Subcutaneous adipose tissue (tissue), 4 donors: Measurements from ENCODE around the gene NLGN2. TPM values are rescaled to one million over a fixed set of nuclear protein-coding genes. Genes with fewer than 3 reads are reported as not detected.

Experiments used
- total RNA-seq, 4 donors: library from RNA; depleted of rRNA; stranded (reverse); fragments of >200 nt; gene quantifications; one replicate each; pipeline ENCODE4 v1.1.0, GENCODE V29; 2016
- TF ChIP-seq, protein P1 (sequence below): fragments of 450-650 bp; IDR thresholded peaks from one replicate; pipeline ENCODE4 v1.5.1; 2016; ENCODE audit warnings: low read depth, mild to moderate bottlenecking, control low read depth, antibody characterized with exemption, moderate library complexity

NLGN2 gene
- total RNA-seq, 4 donors from 2014 or later = 3.1 to 6.8 (median 4.2) TPM

DNA sequence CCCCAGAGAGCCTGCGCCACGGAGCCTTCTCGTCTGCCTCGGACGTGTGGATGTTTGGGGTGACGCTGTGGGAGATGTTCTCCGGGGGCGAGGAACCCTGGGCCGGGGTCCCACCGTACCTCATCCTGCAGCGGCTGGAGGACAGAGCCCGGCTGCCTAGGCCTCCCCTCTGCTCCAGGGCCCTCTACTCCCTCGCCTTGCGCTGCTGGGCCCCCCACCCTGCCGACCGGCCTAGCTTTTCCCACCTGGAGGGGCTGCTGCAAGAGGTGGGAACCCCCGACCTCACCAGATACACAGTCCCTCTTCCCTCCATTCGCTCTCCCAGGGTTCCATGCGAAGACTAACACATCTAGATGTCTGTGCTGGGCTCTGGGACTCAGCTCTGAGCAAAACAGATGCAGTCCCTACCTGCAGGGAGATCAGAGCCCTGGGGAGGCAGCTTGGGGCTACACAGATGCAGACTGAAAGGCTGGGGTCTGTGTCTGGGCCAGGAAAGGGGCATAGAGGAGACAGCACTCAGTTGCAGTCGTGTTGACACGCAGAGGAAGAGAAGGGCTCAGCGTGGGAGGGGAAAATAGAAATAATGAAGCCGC is 23.1 kb upstream of the NLGN2 start:
- TF ChIP-seq, protein P1, sequence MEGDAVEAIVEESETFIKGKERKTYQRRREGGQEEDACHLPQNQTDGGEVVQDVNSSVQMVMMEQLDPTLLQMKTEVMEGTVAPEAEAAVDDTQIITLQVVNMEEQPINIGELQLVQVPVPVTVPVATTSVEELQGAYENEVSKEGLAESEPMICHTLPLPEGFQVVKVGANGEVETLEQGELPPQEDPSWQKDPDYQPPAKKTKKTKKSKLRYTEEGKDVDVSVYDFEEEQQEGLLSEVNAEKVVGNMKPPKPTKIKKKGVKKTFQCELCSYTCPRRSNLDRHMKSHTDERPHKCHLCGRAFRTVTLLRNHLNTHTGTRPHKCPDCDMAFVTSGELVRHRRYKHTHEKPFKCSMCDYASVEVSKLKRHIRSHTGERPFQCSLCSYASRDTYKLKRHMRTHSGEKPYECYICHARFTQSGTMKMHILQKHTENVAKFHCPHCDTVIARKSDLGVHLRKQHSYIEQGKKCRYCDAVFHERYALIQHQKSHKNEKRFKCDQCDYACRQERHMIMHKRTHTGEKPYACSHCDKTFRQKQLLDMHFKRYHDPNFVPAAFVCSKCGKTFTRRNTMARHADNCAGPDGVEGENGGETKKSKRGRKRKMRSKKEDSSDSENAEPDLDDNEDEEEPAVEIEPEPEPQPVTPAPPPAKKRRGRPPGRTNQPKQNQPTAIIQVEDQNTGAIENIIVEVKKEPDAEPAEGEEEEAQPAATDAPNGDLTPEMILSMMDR = no peak

DNA sequence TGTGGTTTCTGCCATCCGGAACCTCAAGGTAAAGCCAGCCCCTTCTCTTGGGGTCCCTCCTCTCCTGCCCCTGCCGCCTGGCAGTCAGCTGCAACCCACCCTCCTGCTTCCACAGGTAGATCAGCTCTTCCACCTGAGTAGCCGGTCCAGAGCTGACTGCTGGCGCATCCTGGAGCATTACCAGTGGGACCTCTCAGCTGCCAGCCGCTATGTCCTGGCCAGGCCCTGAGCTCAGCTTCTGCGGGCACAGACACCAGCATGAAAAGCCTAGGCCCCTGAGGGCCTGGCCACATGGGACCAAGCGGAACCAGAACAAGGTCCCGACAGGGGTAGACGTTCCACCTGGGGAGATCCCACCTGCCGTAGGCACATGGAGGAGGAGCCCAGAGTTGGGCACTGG is 18.8 kb upstream of the NLGN2 start:
- TF ChIP-seq, protein P1 = no peak

DNA sequence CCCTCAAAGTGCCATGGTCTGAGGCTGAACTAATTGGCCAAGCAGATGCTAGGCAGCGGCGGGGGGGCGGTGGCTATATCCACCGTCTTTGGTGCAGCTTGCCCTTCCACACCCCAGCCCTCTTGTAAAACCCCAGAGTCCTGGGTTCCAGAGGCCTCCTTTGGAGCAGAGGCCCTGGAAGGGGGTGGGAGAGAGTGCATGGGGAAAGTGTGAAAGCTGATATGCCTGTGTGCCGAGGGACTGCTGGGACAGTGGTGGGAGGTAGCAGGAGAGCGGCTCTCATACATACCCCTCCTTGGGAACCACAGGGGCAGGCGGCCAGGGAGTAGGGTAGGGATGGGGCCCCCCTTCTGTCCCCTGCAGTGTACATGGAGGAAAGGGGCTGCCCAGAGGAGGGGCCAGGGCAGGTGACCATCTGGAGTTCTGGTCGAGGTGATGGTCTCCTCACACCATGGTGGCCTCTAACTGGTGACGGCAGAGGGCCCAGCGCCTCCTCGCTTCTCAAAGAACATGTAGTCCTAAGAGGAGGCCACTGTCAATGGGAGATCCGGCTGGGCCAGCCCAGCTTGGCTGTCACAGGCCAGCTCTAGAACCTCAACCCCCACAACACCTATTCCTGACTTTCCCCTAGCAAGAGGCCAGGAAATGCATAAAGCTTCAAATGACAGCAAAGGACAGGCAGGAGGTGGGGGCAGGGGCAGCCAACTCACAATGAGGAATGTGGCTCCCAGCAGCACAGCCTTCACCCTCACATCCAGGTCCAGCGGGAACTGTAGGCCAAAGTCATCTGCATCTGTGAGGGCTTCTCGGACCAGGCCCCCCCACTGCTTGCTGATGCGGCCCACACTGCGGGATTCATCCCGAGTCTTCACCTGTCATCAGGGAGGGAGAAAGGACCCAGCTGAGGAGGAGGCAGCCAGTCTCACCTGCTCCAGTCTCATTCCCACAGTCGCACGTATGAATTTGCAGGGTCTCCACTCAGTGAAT is 17.4 kb upstream of the NLGN2 start:
- TF ChIP-seq, protein P1 = no peak

DNA sequence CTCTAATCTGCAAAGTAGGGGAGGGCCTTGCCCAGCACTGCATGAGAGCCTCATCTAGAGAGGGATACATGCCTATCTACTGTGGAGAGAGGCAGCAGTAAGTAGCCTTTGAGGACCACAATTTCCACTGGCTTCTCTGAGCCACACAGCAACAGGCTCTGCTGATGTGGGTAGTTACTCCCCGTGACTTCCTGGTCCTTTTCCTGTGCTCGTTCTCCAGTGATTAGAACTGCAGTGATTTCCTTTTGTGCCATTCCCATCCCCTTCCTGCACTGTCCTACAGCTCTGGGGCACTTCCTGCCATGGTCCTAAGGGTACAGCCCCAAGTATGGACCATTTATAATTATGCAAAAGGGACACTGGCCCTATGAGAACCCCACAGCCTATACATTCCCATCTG is 16.3 kb upstream of the NLGN2 start:
- TF ChIP-seq, protein P1 = no peak

DNA sequence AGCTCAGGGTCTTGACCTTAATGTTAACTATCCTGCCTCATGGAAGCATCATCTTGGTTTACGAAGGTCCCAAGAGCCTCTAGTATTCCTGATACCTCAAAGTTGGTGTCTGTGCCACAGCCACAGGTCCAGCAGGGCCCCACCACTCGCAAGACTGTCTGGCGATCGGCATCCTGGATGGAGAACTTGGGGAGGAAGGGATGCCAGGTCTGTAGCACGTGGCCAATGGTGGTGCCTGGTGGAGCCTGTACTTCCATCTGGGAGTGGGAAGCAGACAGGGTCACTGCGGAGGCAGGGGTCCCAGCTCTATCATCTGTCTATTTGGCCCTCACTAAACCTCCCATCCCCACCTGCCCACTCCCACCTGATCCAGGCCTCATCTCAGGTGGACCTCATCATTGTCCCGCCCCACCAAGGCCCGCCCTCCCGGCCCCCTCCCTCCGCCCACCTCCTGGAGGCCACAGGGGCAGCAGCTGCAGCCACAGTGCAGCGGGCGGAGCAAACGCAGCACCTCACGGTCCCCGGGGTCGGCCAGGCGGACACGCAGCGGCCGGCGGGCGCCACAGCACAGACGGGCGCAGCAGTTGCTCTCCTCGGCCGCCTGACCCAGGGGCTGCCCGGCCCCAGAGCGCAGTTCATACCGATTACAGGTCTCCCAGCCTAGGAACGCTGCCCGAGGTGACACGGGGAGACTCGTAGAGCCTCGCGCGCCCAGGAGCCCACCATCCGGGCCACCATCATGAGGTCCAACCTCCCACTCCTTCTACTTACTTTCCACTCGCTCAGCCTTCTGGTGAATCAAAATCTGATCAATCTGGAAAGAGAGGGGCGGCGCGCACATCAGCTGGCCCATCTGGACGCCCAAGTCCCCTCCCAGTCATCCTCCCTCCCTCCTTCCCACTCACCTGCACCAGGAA is 14.7 kb upstream of the NLGN2 start:
- TF ChIP-seq, protein P1 = no peak

DNA sequence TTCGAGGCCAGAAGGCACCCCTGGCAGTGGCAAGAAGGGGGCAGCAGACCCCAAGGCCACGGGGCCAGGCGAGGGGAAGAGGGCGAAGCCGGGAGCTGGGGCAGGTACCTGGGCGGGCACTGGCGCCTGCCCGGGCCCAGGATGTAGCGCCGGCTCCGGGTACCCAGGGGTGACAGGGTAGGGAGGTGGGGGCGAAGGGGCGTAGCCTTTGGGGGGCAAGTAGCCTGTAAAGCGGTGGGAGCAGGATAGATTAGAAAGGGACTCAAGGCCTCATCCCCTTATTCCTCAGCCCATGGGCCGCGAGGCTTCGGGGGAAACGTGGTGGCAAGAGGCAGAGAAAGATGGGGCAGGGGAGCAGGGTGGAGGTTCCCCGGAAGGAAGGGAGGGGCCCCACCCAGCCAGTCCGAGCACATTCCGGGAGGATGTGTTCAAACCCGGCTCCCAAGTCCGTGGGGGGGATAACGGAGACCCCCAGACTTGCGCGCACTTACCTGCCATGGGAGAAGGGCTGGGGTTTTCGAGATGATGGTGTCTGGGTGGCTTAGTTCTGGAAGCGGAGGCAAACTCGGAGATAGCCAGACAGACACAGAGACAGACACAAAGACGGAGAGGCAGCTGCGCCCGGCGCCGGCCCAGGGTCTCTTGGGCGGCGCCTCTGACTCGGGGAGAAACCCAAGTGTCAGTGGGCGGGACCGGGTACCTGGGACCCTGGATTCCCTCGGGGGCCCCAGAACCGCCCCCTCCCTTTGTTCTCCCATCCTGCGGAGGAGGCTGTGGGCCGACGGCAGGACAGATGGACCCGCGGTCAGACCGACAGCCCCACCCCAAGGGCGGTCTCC is 13.8 kb upstream of the NLGN2 start:
- TF ChIP-seq, protein P1 = no peak
